WTC11 (cell line): ENCODE results near the gene ATL2. TPM values are rescaled to one million over a fixed set of nuclear protein-coding genes. Genes with fewer than 3 reads are reported as not detected.

Experiments
- ATAC-seq: fragments of 200-7000 bp; cut with Tn5 transposase; 2 replicates; pipeline ENCODE4 v1.10.0; 2021; ENCODE audit warnings: mild to moderate bottlenecking, moderate library complexity
- CTCF ChIA-PET: fragments of 300-600 bp; sonication (Branson Sonifier 250); formaldehyde crosslinking; loops from one replicate; lab custom pipeline; 2021; ENCODE audit warnings: antibody characterized with exemption; lab: Charles Lee
- POLR2A ChIA-PET: fragments of 350-600 bp; sonication (Branson Sonifier 250); formaldehyde crosslinking; loops from one replicate; lab custom pipeline; 2021; ENCODE audit warnings: antibody characterized with exemption; lab: Charles Lee
- DNase-seq: peaks from one replicate; pipeline ENCODE4 v3.0.0; 2021; ENCODE audit warnings: low spot score
- H3K27ac Mint-ChIP-seq: 2 replicates; pipeline ENCODE4 v1.8.0; 2021; ENCODE audit warnings: mixed read lengths
- H3K27me3 Mint-ChIP-seq: 2 replicates; pipeline ENCODE4 v1.8.0; 2021; ENCODE audit warnings: low read depth, mild to moderate bottlenecking, moderate library complexity, mixed read lengths
- H3K36me3 Mint-ChIP-seq: 2 replicates; pipeline ENCODE4 v1.8.0; 2021; ENCODE audit warnings: mixed read lengths
- H3K4me1 Mint-ChIP-seq: 2 replicates; pipeline ENCODE4 v1.8.0; 2022; ENCODE audit warnings: mixed read lengths
- H3K4me3 Mint-ChIP-seq: 2 replicates; pipeline ENCODE4 v1.8.0; 2021; ENCODE audit warnings: mild to moderate bottlenecking, moderate library complexity, mixed read lengths
- H3K9me3 Mint-ChIP-seq: 2 replicates; pipeline ENCODE4 v1.8.0; 2021; ENCODE audit warnings: mixed read lengths
- ARID4B ChIP-seq: sonication (generic); formaldehyde crosslinking; IDR thresholded peaks from 2 replicates; pipeline ENCODE4 v1.8.0; 2023; ENCODE audit warnings: missing genetic modification reagents, mild to moderate bottlenecking, borderline replicate concordance
- CTCF ChIP-seq: fragments of 200-600 bp; IDR thresholded peaks from 2 replicates; pipeline ENCODE4 v1.8.0; 2022; ENCODE audit warnings: antibody characterized with exemption
- E2F1 ChIP-seq: sonication (generic); formaldehyde crosslinking; IDR thresholded peaks from 2 replicates; pipeline ENCODE4 v1.8.0; 2022; ENCODE audit warnings: mild to moderate bottlenecking, missing genetic modification reagents
- GRHL2 ChIP-seq: fragments of 250-450 bp; sonication (Bioruptor Pico); IDR thresholded peaks from 2 replicates; pipeline ENCODE4 v1.8.0; 2022; ENCODE audit warnings: mild to moderate bottlenecking, moderate library complexity; ENCODE audit not compliant: insufficient replicate concordance, severe bottlenecking
- NFE2L1 ChIP-seq: sonication (generic); formaldehyde crosslinking; IDR thresholded peaks from 2 replicates; pipeline ENCODE4 v1.8.1; 2023; ENCODE audit warnings: missing genetic modification reagents
- PRRX2 ChIP-seq: fragments of 250-450 bp; sonication (Bioruptor Pico); IDR thresholded peaks from 2 replicates; pipeline ENCODE4 v1.8.0; 2021; ENCODE audit warnings: mild to moderate bottlenecking
- SOX15 ChIP-seq: fragments of 250-450 bp; sonication (Bioruptor Pico); IDR thresholded peaks from 2 replicates; pipeline ENCODE4 v1.9.0; 2021; ENCODE audit warnings: mild to moderate bottlenecking
- SP1 ChIP-seq: sonication (generic); formaldehyde crosslinking; conservative IDR thresholded peaks from 2 replicates; pipeline ENCODE4 v1.8.1; 2022; ENCODE audit warnings: missing genetic modification reagents
- TCF7 ChIP-seq: sonication (generic); formaldehyde crosslinking; IDR thresholded peaks from 2 replicates; pipeline ENCODE4 v1.8.0; 2022; ENCODE audit warnings: mild to moderate bottlenecking, low read depth, missing genetic modification reagents, moderate library complexity
- TEAD4 ChIP-seq: sonication (generic); formaldehyde crosslinking; IDR thresholded peaks from 2 replicates; pipeline ENCODE4 v1.8.0; 2022; ENCODE audit warnings: mild to moderate bottlenecking, missing genetic modification reagents
- ZNF281 ChIP-seq: sonication (generic); formaldehyde crosslinking; IDR thresholded peaks from 2 replicates; pipeline ENCODE4 v1.8.0; 2023; ENCODE audit warnings: mild to moderate bottlenecking, missing genetic modification reagents
- total RNA-seq: library from RNA; stranded (reverse); gene quantifications from 3 replicates; pipeline ENCODE4 v1.2.3, GENCODE V29; 2021

ATL2 gene
- total RNA-seq, 1 experiment from 2014 or later, result 90.5 TPM

GRCh38 chr2:38277245-38278116 is 99.6 kb downstream of the ATL2 start (continued):
- TF ChIP-seq NFE2L1 (CRISPR knock-in tag) (0 out of 2 replicates have a peak, but pooled peaks have one; percentile 46), TEAD4 (0 out of 2 replicates have a peak, but pooled peaks have one; percentile 29), SOX15 (CRISPR knock-in tag) (no peak), GRHL2 (CRISPR knock-in tag) (no peak), SP1 (0 out of 2 replicates have a peak, but pooled peaks have one; percentile 36), ZNF281 (CRISPR knock-in tag) (no peak), PRRX2 (no peak), E2F1 (CRISPR knock-in tag) (no peak), ARID4B (CRISPR knock-in tag) (no peak)

GRCh38 chr2:38274286-38275276 is 102.5 kb downstream of the ATL2 start:
- Mint-ChIP-seq H3K27ac (no peak overlapping the region), H3K4me3 (no peak overlapping the region), H3K4me1 (peaks cover 53% of the 10 kb centered on the region), H3K27me3 (peaks cover 46% of the 10 kb centered on the region), H3K36me3 (0 out of 2 replicates have a peak, but pooled peaks cover 6% of the 10 kb centered on the region), H3K9me3 (no peaks in the 10 kb centered on the region)
- CTCF ChIA-PET, result interaction anchor here (0.6 to 3.4 kb wide), 30 partner anchors 10 to 1636 kb away, joined by 3 to 39 read pairs (median 4); partner anchors contain the start of genes CYP1B1 and RMDN2
- TF ChIP-seq CTCF, result peak; percentile 31
- TF ChIP-seq TCF7 (CRISPR knock-in tag), result no peak
- POLR2A ChIA-PET, result no interaction called here
- DNase-seq, result no peak
- peak; percentile 15; the same call in 1 of the 2 replicates for ATAC-seq
